Neural progenitor cell (in vitro differentiated cells): Measurements from ENCODE around the gene STT3A. TPM values are rescaled to one million over a fixed set of nuclear protein-coding genes. Genes with fewer than 3 reads are reported as not detected.

Experiments used
- DNase-seq: peaks from one replicate; pipeline ENCODE4 v3.0.0-alpha.2; 2016; ENCODE audit warnings: low spot score
- H2AFZ ChIP-seq: fragments of 200-600 bp; sonication (generic); replicated peaks from 2 replicates; pipeline ENCODE4 v1.6.1; 2016; ENCODE audit warnings: antibody characterized with exemption
- H3F3A ChIP-seq: fragments of 200-600 bp; sonication (generic); 2 replicates; pipeline ENCODE4 v1.6.1; 2016; ENCODE audit warnings: antibody characterized with exemption, low read depth
- H3K27ac ChIP-seq: fragments of 200-600 bp; sonication (generic); 2 replicates; pipeline ENCODE4 v1.5.1; 2016; ENCODE audit warnings: mild to moderate bottlenecking
- H3K27me3 ChIP-seq: fragments of 200-600 bp; sonication (generic); 2 replicates; pipeline ENCODE4 v1.6.1; 2016; ENCODE audit warnings: mild to moderate bottlenecking, moderate library complexity
- H3K36me3 ChIP-seq: fragments of 200-600 bp; sonication (generic); 2 replicates; pipeline ENCODE4 v1.5.1; 2016
- H3K4me1 ChIP-seq: fragments of 200-600 bp; sonication (generic); 2 replicates; pipeline ENCODE4 v1.6.1; 2016; ENCODE audit warnings: mixed run types
- H3K4me2 ChIP-seq: fragments of 200-600 bp; sonication (generic); 2 replicates; pipeline ENCODE4 v1.6.1; 2016
- H3K4me3 ChIP-seq: fragments of 200-600 bp; sonication (generic); 2 replicates; pipeline ENCODE4 v1.5.1; 2016
- H3K79me2 ChIP-seq: fragments of 200-600 bp; sonication (generic); 2 replicates; pipeline ENCODE4 v1.6.1; 2016; ENCODE audit warnings: low read depth
- H3K9ac ChIP-seq: fragments of 200-600 bp; sonication (generic); 2 replicates; pipeline ENCODE4 v1.6.1; 2016
- H3K9me3 ChIP-seq: fragments of 200-600 bp; sonication (generic); 2 replicates; pipeline ENCODE4 v1.5.1; 2016; ENCODE audit warnings: low read depth
- H4K20me1 ChIP-seq: fragments of 200-600 bp; sonication (generic); 2 replicates; pipeline ENCODE4 v1.6.1; 2016; ENCODE audit warnings: low read depth
- H3K27ac Mint-ChIP-seq: 3 replicates; pipeline ENCODE4 v1.8.0; 2021; ENCODE audit warnings: mixed read lengths
- H3K27me3 Mint-ChIP-seq: 2 replicates; pipeline ENCODE4 v1.8.0; 2022; ENCODE audit warnings: low read depth, mild to moderate bottlenecking, inconsistent platforms, moderate library complexity, mixed read lengths; ENCODE audit not compliant: insufficient read depth
- H3K36me3 Mint-ChIP-seq: 3 replicates; pipeline ENCODE4 v1.8.0; 2021; ENCODE audit warnings: mixed read lengths
- H3K4me1 Mint-ChIP-seq: 3 replicates; pipeline ENCODE4 v1.8.0; 2021; ENCODE audit warnings: mixed read lengths
- H3K4me3 Mint-ChIP-seq: 3 replicates; pipeline ENCODE4 v1.8.0; 2021; ENCODE audit warnings: mild to moderate bottlenecking, moderate library complexity, mixed read lengths
- H3K9me3 Mint-ChIP-seq: 3 replicates; pipeline ENCODE4 v1.8.0; 2020; ENCODE audit warnings: mixed read lengths
- EZH2 ChIP-seq: fragments of 200-600 bp; sonication (generic); IDR thresholded peaks from 2 replicates; pipeline ENCODE4 v1.6.1; 2017; ENCODE audit warnings: antibody characterized with exemption, mild to moderate bottlenecking, moderate library complexity
- EZH2phosphoT487 ChIP-seq: fragments of 200-600 bp; sonication (generic); IDR thresholded peaks from 2 replicates; pipeline ENCODE4 v1.6.1; 2017; ENCODE audit warnings: antibody characterized with exemption
- total RNA-seq: library from RNA; depleted of rRNA; stranded (reverse); fragments of >200 nt; gene quantifications from 2 replicates; pipeline ENCODE4 v1.2.3, GENCODE V29; 2015; ENCODE audit warnings: low replicate concordance
- TF ChIP-seq, protein P1 (sequence below): fragments of 200-600 bp; sonication (generic); IDR thresholded peaks from 2 replicates; pipeline ENCODE4 v1.5.1; 2017; ENCODE audit warnings: antibody characterized with exemption, mild to moderate bottlenecking

The STT3A gene
- total RNA-seq, 1 donor from 2014 or later: 111 TPM

- Mint-ChIP-seq H3K9me3 (no peaks in the 10 kb centered on the region), H3K4me3 (no peak overlapping the region), H3K27ac (no peak overlapping the region), H3K36me3 (peaks cover 29% of the 10 kb centered on the region), H3K27me3 (no peaks in the 10 kb centered on the region), H3K4me1 (no peaks in the 10 kb centered on the region)
- no peaks in the 10 kb centered on the region for H3F3A ChIP-seq
- no peak for DNase-seq
- H3K36me3 ChIP-seq: peaks cover 28% of the 10 kb centered on the region
- peaks cover 7% of the 10 kb centered on the region for H3K79me2 ChIP-seq
- no peaks in the 10 kb centered on the region for H3K4me1 ChIP-seq
- no peak overlapping the region for H3K27ac ChIP-seq
- H3K4me3 ChIP-seq: no peak overlapping the region
- no peaks in the 10 kb centered on the region for H3K27me3 ChIP-seq
- no peaks in the 10 kb centered on the region for H3K9me3 ChIP-seq
- no peak for TF ChIP-seq EZH2phosphoT487
- TF ChIP-seq, protein P1, sequence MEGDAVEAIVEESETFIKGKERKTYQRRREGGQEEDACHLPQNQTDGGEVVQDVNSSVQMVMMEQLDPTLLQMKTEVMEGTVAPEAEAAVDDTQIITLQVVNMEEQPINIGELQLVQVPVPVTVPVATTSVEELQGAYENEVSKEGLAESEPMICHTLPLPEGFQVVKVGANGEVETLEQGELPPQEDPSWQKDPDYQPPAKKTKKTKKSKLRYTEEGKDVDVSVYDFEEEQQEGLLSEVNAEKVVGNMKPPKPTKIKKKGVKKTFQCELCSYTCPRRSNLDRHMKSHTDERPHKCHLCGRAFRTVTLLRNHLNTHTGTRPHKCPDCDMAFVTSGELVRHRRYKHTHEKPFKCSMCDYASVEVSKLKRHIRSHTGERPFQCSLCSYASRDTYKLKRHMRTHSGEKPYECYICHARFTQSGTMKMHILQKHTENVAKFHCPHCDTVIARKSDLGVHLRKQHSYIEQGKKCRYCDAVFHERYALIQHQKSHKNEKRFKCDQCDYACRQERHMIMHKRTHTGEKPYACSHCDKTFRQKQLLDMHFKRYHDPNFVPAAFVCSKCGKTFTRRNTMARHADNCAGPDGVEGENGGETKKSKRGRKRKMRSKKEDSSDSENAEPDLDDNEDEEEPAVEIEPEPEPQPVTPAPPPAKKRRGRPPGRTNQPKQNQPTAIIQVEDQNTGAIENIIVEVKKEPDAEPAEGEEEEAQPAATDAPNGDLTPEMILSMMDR: no peak
- no peak for TF ChIP-seq EZH2
- peaks cover 8% of the 10 kb centered on the region for H4K20me1 ChIP-seq
- H3K4me2 ChIP-seq: no peak overlapping the region
- no peak overlapping the region for H3K9ac ChIP-seq
- no peak overlapping the region for H2AFZ ChIP-seq
Measured at GRCh38 chr11:125603207-125603606, 10.6 kb downstream of the STT3A start.

DNA sequence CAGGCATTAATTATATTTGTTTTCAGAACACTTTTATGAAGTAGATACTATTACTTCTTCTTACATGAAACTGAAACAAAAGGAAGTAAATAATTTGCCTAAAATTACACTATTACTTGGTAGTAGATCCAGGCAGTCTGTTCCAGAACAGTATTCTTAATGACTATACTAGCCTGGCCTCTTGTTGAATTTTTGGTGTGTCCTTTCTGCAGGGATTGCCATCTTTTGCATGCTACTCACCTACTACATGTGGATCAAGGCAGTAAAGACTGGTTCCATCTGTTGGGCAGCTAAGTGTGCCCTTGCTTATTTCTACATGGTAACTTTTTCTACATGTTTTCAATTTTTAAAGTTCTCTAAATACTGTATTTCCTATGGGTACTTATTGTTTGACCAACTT lies 12.8 kb downstream of the STT3A start:
- Histone ChIP-seq H3K9ac (no peak overlapping the region), H3K4me2 (no peak overlapping the region), H3K36me3 (peaks cover 34% of the 10 kb centered on the region), H3K79me2 (peaks cover 5% of the 10 kb centered on the region), H3K27ac (no peak overlapping the region), H3K27me3 (no peaks in the 10 kb centered on the region), H2AFZ (no peak overlapping the region), H4K20me1 (peaks cover 8% of the 10 kb centered on the region), H3K4me3 (no peak overlapping the region), H3K4me1 (no peaks in the 10 kb centered on the region), H3F3A (no peaks in the 10 kb centered on the region), H3K9me3 (no peaks in the 10 kb centered on the region)
- no peaks in the 10 kb centered on the region for H3K4me1 Mint-ChIP-seq
- H3K27me3 Mint-ChIP-seq: no peaks in the 10 kb centered on the region
- H3K4me3 Mint-ChIP-seq: no peak overlapping the region
- H3K36me3 Mint-ChIP-seq: peaks cover 37% of the 10 kb centered on the region
- H3K9me3 Mint-ChIP-seq: no peaks in the 10 kb centered on the region
- H3K27ac Mint-ChIP-seq: no peak overlapping the region
- no peak for DNase-seq
- TF ChIP-seq EZH2: no peak

DNA sequence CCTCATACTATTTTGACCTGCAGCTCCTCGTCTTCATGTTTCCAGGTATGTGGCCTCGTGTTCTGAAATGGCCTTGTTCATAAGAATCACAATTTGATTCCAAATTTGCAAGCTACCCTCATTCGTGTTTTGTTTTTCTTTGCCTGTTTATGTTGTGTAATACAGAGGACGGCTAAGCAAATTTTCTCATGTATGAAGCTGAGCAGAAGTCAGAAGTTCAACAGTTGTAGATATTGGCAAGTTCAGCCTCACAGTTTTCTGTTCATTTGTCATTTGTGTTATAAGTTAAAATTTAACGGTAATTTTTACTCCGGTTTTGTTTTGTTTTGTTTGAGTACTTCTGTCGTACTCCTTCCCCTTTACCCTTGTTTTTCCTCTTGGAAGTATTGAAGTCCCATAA lies 16.9 kb downstream of the STT3A start:
- no peak for TF ChIP-seq EZH2phosphoT487
- TF ChIP-seq, protein P1: no peak
- no peak for TF ChIP-seq EZH2
- Histone ChIP-seq H3K36me3 (peaks cover 47% of the 10 kb centered on the region), H3F3A (no peaks in the 10 kb centered on the region), H3K4me3 (no peak overlapping the region), H3K4me1 (no peaks in the 10 kb centered on the region), H3K9me3 (no peaks in the 10 kb centered on the region), H3K79me2 (no peaks in the 10 kb centered on the region), H2AFZ (no peak overlapping the region), H3K27ac (no peak overlapping the region), H3K4me2 (no peak overlapping the region), H4K20me1 (peaks cover under 1% of the 10 kb centered on the region), H3K27me3 (no peaks in the 10 kb centered on the region), H3K9ac (no peak overlapping the region)
- no peak for DNase-seq
- Mint-ChIP-seq H3K4me1 (no peaks in the 10 kb centered on the region), H3K27ac (no peak overlapping the region), H3K9me3 (no peaks in the 10 kb centered on the region), H3K4me3 (no peak overlapping the region), H3K27me3 (no peaks in the 10 kb centered on the region), H3K36me3 (peaks cover 48% of the 10 kb centered on the region)

DNA sequence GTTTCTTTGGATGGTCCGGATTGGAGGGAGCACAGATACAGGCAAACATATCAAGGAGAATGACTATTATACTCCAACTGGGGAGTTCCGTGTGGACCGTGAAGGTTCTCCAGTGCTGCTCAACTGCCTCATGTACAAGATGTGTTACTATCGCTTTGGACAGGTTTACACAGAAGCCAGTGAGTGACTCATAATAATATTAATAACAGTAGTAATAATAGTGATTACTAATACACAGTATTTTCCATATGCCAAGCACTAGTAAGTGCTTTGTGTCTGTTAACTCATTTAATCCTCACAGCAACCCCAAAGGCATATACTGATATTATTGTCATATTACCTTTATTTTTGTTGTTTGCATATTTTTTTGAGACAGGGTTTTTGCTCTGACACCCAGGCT lies 25.7 kb downstream of the STT3A start:
- Mint-ChIP-seq H3K27ac (no peak overlapping the region), H3K9me3 (no peaks in the 10 kb centered on the region), H3K4me3 (no peak overlapping the region), H3K27me3 (peaks cover 3% of the 10 kb centered on the region), H3K4me1 (no peaks in the 10 kb centered on the region), H3K36me3 (peaks cover 20% of the 10 kb centered on the region)
- peaks cover 17% of the 10 kb centered on the region for H3K36me3 ChIP-seq
- H3K79me2 ChIP-seq: no peaks in the 10 kb centered on the region
- no peak overlapping the region for H3K4me3 ChIP-seq
- H2AFZ ChIP-seq: no peak overlapping the region
- no peaks in the 10 kb centered on the region for H3K27me3 ChIP-seq
- no peak overlapping the region for H3K27ac ChIP-seq
- no peak overlapping the region for H3K9ac ChIP-seq
- TF ChIP-seq, protein P1: no peak
- TF ChIP-seq EZH2 (no peak), EZH2phosphoT487 (no peak)
- peaks cover 3% of the 10 kb centered on the region for H3F3A ChIP-seq
- H3K4me2 ChIP-seq: no peak overlapping the region
- H4K20me1 ChIP-seq: no peaks in the 10 kb centered on the region
- no peaks in the 10 kb centered on the region for H3K9me3 ChIP-seq
- no peak for DNase-seq
- no peaks in the 10 kb centered on the region for H3K4me1 ChIP-seq
